Stimulated activated CD8-positive, alpha-beta memory T cell treated with anti-CD3 and anti-CD28 coated beads, Interleukin-4, amount 100 ng/mL, for 1 hour (primary cell): ENCODE results near the gene COL27A1.
A peak's percentile ranks its signal among the peaks of the same experiment; 100 is the strongest.

Source experiments
- DNase-seq, 2 donors: peaks; one replicate each; pipeline ENCODE4 v3.0.0-alpha.2; 2020; ENCODE audit warnings: low read depth in 2 of 2, low spot score in 1 of 2

Gene COL27A1

DNA sequence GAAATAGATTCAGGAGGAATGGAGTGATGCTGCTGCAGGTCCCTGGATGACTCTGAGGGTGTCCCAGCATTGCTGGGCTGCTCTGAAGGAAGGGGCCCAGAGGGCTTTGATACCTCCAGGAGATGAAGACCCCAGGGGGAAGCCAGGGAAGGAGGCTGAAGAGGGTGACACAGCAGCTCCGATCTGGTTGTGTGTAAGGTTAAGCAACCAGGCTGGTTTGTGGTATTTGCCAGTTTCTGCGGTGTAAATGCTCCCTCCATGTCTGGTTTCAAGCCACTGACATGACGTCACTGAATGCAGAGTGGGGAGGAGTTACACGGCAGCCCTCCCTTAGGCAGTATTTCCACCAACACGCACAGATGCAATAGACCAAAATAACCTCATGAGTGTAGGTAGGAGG is 127.6 kb downstream of the COL27A1 start:
- no peak for DNase-seq

DNA sequence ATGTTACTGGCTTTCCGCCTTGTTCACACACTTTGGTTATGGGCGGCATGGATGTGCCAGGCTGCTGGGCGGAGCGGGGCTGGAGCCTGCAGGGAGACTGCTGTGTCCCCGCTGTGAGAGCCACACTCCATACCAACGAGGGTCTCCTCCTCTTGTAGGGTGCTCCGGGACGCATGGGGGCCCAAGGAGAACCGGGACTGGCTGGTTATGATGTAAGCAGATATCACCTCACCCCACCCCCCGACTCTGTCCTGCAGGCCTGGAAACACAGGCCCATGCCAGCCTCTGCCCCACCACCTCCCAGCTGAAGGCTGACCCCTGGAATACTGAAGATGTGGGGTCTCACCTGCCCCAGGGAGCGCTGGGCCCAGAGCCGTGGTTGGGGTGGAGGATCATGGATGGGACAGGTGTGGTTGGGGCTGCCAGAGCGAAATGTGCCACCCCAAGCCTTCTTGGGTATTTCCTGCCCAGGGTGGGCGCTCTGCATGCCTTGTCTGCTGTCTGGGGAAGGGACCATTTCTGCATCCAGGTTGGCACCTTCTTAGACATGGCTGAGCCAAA is 128.3 kb downstream of the COL27A1 start:
- no peak for DNase-seq

DNA sequence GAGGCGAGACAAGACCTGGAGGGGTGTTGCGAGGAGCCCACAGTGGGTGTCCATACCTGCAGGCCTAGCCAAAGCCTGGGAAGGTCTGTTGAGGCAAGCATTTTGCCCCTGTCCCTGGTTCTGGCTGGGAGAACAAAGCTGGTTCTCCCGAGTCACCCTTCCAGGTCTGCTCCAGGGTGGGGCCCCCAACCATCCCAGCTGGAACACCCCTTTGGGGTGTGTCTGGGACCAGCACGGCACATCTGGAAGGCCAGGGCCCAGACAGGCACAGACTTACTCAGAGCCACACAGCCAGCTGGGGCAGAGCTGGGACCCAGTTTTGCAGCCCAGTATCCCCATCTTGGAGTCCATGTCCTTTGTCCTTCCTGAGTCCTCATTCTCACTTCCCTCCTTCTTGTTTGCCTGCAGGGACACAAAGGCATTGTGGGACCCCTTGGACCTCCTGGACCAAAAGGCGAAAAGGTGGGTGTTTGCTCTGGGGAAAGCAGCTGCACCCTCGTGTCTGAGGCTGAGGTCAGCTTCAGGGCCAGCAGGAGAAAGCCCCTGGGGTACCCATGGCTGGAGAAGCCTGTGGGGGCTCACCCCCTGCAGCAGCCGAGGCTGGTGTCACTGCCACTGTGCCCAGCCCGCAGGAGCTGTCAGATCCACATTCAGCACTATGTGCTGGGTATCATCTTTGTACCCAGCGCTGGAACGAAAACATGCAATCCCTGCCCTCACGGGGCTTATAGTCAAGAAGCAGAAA is 129.2 kb downstream of the COL27A1 start:
- DNase-seq = no peak

DNA sequence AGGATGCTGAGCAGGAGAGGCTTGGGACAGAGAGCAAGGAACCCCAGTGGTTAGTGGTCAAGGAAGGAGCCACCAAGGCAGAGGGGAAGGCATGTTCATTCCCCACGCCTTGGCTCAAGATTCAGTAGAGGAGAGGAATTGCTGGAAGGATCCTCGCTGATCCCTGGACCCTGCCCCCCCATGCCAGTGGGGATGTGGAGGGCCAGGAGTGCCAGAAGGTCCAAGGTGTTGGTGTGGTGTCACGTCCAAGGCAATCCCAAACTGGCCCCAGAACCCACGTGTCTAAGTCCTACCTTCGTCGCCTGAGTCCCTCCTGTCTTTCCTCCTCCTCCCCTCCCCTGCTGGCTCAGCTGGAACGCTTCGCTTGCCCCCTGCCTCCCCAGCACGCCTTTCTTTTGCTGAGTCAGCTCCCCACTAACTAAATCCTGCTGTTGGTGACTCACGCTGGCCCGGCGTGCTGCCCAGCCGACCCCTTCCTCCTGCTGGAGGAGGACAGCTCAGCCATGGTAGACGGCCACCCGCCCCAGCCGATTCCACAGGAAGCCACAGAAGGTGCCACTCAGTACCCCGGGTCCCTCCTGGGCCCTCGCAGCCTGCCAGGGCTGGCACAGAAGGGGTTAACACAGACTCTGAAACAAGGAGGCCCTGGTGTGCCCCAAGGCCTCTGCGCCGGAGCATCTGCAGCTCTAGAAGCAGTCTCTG is 130.0 kb downstream of the COL27A1 start:
- no peak for DNase-seq

DNA sequence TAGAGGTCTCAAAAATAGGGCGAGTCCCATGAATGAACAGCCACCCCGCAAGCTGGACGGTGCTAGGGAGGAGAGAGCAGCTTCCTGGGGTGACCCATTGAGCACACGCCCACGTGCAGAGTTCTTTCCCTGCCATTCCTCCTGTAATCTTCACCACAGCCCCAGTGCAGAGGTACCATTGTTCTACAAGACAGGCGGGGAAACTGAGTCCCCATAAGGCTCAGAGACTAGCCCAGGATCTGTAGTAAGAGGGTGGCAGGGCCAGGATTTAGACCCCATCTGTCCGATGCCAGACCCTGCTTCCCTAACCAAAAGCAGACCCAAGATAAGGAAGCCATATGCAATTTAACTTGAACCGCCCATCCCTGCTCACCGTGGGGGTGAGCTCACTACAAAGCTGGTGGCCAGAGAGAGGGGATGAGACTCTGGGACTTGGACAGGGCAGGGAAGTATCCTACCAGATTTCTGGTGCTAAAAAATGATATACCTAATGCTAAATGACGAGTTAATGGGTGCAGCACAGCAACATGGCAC is 130.9 kb downstream of the COL27A1 start:
- no peak for DNase-seq

DNA sequence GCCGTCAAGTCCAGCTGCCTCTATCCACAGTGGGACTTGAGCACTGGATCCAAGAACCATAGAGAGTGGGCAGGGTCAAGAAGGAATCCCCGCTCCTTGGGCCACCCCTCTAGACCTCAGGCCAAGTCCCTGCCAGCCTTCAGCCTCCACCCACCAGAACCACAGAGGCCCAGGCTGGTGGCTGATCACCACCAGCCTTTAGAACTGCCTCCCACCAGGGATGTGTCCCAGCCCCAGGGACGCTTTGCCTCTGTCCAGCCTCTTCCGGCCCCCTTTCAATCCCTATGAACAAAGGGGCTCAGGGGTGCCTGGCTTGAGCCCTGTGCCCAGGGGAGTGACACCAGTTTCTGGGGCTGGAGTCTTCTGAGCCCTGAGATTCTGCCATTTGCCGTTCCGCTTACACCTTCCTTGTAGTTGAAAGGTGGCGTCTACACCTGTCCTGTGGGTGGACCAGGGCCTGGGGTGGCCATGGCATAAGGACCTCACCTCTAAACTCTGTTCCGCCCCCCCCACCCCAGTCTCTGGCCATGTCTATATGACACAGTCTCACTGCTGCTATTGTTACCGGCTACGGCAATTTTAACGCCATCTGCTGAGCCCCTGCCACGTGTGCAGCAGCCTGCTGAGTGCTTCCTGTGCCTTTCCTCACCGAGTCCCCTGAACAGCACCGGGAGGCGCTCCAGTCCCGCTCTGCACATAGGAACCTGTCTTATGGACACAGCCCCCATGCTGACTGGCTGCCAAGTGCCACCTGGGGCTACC is 131.8 kb downstream of the COL27A1 start:
- no peak for DNase-seq

DNA sequence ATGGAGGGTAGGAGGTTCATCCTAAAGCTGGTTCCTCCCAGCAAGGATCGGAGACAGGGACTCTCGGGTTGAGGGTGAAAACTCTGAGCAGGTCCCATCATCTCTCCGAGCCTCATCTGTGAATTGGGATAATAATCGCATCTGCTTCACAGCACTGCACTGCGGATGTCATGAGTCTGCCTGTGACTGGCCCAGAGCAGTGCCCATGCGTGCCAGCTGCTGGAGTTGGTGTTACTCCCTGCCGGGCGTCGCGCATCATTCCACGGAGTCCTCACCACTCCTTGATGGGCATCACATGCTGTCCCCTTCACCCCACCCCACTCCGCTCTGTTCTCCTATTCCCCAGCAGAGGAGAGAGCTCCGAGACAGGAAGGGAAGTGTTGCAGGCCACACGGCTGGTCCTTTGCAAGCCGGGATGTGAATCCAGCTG is 132.4 kb downstream of the COL27A1 start:
- no peak for DNase-seq

DNA sequence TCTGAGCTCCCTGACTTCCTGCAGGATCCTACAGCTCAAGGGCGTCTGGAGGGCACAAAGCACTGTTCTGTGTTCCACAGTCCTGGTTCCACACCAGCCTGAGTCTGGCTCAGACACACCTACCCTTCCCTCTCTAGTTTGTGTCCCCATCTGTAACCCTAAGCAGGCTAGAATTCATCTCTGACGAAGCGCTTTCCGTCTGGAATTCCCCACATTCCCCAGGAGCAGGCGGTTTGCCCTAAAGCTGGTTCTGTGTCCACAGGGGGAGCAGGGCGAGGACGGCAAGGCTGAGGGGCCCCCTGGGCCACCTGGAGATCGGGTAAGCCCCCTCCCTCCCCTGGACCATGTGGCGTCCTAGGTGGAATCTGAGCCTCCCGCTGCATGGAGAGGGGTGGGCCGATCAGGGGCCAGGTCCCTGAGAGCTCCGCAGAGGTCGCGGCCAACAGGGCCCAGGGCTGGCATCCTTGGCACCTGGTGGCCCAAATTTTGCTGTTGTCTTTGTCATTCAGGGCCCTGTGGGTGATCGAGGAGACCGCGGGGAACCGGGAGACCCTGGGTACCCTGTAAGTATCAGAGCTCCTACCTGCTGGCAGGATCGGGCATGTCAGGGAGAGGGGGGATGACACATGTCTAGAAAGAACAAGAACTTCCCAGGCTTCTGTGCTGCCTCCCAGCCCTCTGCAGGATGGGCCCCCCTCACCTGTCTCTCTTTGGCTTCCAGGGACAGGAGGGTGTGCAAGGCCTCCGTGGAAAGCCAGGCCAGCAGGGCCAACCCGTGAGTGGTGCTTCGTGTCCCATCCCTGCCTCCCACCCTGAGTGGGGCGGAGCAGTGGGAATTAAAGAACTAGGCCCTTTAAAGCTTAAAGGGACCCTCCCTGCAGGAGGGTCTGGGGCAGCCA is 133.1 kb downstream of the COL27A1 start:
- no peak for DNase-seq

DNA sequence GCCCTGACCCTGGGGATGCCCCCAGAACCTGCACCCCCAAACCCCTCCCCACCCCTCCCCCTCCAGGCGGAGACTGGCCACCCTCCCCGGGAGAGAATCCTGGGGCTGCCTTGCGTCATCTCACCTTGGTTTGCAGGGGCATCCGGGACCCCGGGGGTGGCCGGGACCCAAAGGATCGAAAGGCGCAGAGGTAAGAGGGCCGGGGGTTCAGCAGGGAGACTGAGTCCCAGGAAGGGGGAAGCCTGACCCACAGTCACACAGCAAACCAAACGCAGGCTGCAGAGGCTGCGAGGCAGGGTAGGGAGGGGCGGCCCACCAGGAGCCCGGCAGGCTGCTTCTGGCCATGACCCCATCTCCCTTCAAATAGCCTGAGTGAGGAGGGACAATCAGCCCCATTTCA is 133.8 kb downstream of the COL27A1 start:
- no peak for DNase-seq

DNA sequence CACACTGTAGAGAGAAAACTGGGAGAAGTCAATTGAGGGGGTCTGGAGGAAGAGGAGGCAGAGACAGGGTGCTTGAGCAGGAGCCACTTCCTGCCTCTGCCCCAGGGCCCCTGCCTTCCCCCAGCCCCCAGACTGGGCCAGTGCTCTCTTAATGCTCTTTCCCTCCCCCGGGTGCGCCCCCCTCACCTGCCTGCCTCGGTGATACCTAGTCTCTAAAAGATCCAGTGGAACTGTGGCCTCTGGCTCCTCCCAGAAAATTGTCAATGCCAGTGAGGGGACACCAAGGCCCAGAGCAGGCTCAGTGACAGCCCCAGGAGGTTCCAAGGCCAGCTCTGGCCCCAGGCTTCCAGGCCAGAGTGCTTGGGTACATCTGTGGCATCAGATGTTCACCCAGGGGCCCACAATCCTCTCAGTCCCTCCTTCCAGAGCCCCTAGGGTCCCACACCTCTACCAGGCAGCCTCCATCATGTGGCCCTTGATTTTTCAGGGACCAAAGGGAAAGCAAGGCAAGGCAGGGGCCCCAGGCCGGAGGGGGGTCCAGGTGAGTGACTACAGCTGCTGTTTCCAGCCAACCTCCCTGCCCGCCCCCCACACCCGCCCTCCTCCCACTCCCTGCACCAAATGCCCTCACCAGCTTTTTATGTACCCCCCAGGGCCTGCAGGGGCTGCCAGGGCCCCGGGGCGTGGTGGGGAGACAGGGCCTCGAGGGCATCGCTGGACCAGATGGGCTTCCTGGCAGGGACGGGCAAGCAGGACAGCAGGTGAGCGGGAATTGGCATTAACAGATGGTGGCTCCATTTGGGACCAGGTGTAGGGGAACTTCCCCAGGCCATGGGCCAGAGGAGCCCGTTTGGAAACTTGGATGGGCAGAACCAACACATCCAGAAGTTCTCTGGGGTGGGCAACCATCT is 134.5 kb downstream of the COL27A1 start:
- DNase-seq = no peak

DNA sequence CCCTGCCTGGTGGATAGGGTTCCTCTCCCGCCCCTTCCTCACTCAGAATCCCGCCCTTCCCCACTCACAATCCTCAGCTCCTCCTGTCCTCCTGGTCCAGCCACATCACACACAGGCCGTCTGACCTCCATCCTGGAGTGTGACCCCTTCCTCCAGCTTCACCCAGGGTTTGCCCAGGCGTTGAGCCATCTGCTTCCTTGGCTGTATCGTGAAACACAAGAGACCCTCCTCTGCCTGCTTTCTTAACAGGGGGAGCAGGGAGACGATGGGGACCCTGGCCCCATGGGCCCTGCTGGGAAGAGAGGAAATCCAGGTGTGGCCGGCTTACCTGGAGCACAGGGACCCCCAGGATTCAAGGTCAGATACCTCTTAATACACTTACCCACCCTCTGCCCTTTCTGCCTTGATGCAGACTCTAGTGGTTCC is 135.2 kb downstream of the COL27A1 start:
- DNase-seq = no peak

DNA sequence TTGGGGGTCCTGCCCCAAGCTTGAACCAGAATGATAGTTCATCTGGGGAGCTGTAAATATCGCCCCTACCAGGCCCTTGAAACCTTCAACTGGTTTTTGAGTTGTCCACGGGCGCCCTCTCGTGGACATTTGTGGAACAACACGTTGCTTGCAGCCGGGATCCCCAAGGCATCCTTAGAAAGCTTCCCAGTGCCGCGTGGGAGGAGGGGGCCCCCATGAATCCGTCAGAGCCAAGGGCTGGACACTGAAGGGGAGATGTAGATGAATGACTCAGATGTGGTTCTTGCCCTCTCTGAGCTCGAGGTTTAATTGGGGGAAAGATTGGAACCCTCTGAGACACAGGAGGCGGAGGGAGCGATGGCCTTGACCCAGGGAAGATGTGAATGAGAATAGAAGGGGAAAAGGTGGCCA is 135.7 kb downstream of the COL27A1 start:
- DNase-seq = peak; percentile 52

DNA sequence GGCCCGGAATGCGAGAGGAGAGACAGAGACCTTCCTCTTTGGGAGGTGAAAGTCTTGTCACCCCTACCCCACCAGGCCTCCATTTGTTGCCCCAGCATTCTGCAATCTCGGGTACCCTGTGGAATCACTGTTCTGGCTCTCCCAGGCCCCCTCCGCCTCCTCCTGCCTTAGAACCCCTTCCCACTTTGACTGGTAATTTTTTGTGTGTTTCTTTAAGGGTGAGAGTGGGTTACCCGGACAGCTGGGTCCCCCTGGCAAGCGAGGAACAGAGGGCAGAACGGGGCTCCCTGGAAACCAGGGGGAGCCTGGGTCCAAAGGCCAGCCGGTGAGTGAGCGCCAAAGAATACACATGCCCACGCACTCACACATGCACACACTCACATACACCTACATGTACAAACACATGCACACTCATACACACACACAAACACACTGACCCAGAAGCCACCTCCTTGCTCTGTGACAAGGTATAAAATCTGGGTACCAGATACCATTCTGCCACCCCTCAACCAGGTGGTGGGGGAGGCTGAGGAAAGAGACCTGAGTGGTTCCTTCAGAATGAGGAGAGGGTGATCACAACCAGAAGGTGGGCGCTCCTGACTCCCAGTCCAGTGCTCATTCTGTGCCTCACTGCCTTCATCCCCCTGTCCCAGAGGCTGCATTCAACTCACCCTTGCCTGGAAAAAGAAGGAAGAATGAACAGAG is 136.7 kb downstream of the COL27A1 start:
- DNase-seq = no peak

DNA sequence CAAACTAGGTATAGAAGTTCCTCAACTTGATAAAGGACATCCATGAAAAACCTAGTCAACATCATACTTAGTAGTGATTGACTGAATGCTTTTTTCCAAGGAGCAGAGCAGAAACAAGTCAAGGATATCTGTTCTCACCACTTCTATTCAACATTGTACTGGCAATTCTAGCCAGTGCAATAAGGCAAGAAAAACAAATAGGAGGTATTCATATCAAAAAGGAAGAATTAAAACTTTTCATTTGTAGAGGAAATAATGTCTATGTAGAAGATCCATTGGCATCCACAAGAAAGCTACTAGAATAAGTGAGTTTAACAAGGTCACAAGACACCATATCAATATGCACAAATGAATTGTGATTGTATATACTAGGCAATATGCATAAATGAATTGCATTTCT is 139.3 kb downstream of the COL27A1 start:
- no peak for DNase-seq

DNA sequence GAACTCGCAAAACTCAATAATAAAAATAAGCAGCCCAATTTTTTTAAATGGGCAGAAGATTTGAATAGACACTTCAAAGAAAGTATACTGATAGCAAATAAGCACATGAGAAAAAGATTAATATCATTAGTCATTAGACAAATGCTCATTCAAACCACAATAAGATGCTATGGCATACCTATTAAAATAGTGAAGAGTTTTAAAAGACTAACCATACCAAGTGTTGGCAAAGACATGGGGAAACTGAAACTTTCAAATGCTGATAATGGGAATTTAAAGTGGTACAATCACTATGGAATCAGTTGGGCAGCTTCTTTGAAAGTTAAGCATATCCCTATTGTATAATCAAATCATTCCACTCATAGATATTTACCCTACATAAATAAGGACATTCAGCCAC is 141.0 kb downstream of the COL27A1 start:
- no peak for DNase-seq

DNA sequence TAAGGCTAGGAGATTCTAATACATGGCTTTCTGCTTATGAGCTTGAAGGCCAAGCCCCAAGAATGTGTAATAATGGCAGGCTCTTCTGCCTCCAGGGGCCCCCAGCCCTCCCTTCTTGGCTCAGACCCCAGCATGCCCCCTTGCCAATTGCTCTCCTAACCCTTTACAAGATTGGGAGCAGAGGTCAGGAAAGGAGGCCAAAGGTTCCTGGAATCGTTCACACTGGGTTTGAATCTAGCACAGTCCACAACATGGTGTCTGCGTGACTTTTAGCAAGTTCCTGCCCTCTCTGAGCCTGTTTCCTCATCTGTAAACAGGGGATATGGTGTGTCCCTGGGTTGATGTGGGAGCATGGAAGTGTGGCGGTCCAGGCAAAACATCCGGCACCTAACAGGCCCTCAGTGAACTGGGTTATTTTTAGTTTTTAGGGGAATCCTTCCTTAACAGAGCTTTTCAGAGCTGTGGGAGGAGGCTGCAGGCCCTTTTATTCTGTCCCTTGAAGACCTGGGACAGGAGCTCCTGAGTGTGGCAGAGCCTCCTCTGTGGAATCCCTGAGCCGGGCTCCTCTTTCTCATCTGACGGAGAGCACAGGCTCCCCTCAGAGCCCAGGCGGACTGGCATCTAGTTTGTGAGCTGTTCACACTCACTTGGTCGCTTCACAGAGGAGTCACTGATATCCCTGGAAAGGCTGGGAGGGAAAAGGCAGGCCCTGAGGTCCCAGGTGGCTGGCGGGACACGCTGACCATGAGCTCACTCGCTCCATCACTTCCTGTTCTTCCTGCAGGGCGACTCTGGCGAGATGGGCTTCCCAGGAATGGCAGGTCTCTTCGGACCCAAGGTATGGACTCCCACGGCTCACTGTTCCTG is 144.2 kb downstream of the COL27A1 start:
- DNase-seq = no peak

DNA sequence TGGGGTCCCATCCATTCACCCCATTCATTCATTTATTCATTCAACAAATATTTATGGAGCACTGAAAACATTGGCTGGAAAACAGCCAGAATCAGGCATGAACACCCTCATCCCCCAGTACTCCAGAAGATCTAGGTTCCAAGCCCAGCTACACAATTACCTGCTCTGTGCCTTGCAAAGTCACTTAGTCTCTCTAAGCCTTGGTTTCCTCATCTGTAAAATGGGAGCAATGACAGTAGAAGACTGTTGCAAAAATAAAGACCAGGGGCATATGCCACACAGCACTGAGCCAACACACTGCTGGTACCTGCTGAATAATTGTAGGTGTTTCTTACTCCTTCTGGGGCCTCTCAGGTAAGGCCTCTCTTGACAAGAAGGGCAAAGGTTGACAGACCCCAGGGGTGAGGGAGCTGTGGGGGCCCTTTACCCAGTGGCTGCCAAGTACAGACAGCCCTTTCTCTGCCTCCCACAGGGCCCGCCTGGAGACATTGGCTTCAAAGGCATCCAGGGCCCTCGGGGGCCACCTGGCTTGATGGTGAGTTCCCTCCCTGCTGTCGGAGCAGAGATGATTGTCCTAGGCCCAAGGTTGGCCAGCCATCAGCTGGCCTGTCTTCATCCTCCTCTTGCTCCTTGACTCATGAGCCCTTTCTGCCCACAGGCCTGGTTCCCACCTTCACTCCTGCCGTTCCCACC is 145.0 kb downstream of the COL27A1 start:
- no peak for DNase-seq
